Breast epithelium (tissue), 3 donors: Measurements from ENCODE around the gene COL6A5.

ENCODE experiments used
- POLR2AphosphoS5 ChIP-seq, 3 donors: sonication (generic); formaldehyde crosslinking; IDR thresholded peaks; one replicate each; pipeline ENCODE4 v1.6.1; 2017; ENCODE audit warnings: antibody characterized with exemption in 3 of 3
- TF ChIP-seq, protein P1 (sequence below), 3 donors: fragments of 450-650 bp; IDR thresholded peaks; one replicate each; pipeline ENCODE4 v1.5.1; 2016 to 2017; ENCODE audit warnings: antibody characterized with exemption in 3 of 3, mild to moderate bottlenecking in 3 of 3, moderate library complexity in 3 of 3

DNA sequence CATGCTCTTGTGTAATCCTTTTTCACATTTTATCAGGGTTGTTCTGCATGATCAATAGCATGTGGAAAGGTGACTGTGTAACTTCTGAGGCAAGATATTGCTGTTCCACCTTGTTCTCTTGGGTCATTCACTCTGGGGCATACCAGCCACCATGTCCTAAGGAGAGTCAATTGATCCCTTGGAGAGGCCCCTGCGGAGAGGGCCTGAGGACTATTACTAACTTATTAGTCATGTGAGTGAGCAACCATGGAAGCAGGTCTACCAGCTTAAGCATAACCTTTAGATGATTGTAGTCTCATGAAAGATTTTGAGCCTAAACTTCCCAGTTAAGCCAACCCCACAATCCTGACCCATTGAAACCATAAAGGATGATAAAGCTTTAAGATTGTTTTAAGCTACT, 22.0 kb upstream of the COL6A5 start:
- TF ChIP-seq, protein P1, sequence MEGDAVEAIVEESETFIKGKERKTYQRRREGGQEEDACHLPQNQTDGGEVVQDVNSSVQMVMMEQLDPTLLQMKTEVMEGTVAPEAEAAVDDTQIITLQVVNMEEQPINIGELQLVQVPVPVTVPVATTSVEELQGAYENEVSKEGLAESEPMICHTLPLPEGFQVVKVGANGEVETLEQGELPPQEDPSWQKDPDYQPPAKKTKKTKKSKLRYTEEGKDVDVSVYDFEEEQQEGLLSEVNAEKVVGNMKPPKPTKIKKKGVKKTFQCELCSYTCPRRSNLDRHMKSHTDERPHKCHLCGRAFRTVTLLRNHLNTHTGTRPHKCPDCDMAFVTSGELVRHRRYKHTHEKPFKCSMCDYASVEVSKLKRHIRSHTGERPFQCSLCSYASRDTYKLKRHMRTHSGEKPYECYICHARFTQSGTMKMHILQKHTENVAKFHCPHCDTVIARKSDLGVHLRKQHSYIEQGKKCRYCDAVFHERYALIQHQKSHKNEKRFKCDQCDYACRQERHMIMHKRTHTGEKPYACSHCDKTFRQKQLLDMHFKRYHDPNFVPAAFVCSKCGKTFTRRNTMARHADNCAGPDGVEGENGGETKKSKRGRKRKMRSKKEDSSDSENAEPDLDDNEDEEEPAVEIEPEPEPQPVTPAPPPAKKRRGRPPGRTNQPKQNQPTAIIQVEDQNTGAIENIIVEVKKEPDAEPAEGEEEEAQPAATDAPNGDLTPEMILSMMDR (IDR thresholded peaks at IDR 0.05): no peak
- TF ChIP-seq POLR2AphosphoS5 (IDR thresholded peaks at IDR 0.05): no peak
